Measurements from ENCODE around the gene ATP6AP2.
"Not testable (repeated sequence)": the region's sequence is repeated elsewhere in the genome, so short reads cannot be mapped to it uniquely, and the experiment has no call there.

DNA sequence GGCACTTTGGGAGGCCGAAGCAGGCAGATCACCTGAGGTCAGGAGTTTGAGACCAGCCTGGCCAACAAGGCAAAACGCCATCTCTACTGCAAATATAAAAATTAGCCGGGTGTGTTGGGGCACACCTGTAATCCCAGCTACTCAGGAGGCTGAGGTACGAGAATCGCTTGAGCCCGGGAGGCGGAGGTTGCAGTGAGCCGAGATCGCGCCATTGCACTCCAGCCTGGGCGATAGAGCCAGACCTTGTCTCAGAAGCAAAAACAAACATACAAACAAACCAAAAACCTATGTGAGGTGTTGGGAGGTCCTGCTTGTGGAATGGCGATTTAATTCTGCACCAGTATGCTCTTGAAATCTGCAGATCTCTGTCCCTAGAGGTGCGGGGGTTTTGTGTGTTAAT, 1.4 kb downstream of the ATP6AP2 start:
- TF ChIP-seq, protein P1, sequence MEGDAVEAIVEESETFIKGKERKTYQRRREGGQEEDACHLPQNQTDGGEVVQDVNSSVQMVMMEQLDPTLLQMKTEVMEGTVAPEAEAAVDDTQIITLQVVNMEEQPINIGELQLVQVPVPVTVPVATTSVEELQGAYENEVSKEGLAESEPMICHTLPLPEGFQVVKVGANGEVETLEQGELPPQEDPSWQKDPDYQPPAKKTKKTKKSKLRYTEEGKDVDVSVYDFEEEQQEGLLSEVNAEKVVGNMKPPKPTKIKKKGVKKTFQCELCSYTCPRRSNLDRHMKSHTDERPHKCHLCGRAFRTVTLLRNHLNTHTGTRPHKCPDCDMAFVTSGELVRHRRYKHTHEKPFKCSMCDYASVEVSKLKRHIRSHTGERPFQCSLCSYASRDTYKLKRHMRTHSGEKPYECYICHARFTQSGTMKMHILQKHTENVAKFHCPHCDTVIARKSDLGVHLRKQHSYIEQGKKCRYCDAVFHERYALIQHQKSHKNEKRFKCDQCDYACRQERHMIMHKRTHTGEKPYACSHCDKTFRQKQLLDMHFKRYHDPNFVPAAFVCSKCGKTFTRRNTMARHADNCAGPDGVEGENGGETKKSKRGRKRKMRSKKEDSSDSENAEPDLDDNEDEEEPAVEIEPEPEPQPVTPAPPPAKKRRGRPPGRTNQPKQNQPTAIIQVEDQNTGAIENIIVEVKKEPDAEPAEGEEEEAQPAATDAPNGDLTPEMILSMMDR (IDR thresholded peaks at IDR 0.05; ENCODE audit: low read depth, low read length, poor library complexity, severe bottlenecking) = not testable (repeated sequence)
- not testable (repeated sequence) for TF ChIP-seq EZH2phosphoT487 (IDR thresholded peaks at IDR 0.05; ENCODE audit: borderline replicate concordance, low read length)
